ENCODE results near the gene SLAMF7. TPM values are rescaled to one million over a fixed set of nuclear protein-coding genes. Genes with fewer than 3 reads are reported as not detected.

The SLAMF7 gene
- total and polyA plus RNA-seq, 10 of the 15 experiments (the other 5 are each of a cell fraction or from before 2014, with no cell fraction given), result 66.6 to 284 (median 108) TPM

- TF ChIP-seq E2F8 (IDR thresholded peaks at IDR 0.05; ENCODE audit: low read depth, partially characterized antibody) (peak; percentile 9), POU2F2 (IDR thresholded peaks at IDR 0.05; ENCODE audit: borderline replicate concordance, low read depth, low read length) (peak; percentile 60; the same call in 1 of the 3 replicates), PML (IDR thresholded peaks at IDR 0.05; ENCODE audit: low read length) (0 out of 2 replicates have a peak, but pooled peaks have one; percentile 35), SPI1 (IDR thresholded peaks at IDR 0.05; ENCODE audit: borderline replicate concordance, insufficient read depth, low read depth, low read length) (peak; percentile 52; the same call in 1 of the 2 replicates), TAF1 (IDR thresholded peaks at IDR 0.05; ENCODE audit: borderline replicate concordance, low read depth, low read length) (peak; percentile 50; the same call in 1 of the 2 replicates), ETV6 (conservative IDR thresholded peaks at IDR 0.05 in 1 of 2, IDR thresholded peaks at IDR 0.05 in 1 of 2; ENCODE audit: borderline replicate concordance in 1 of 2, low read depth in 1 of 2) (peak in 1 of 2 experiments; percentile 69; a peak in 2 of 4 replicates), FOXM1 (IDR thresholded peaks at IDR 0.05; ENCODE audit: low read depth, low read length) (peak; percentile 64; the same call in 1 of the 2 replicates), RELA (IDR thresholded peaks at IDR 0.05; ENCODE audit: borderline replicate concordance, partially characterized antibody) (peak; percentile 84), YY1 (IDR thresholded peaks at IDR 0.05; ENCODE audit: low read depth, low read length) (peak; percentile 43; the same call in 1 of the 2 replicates), EP300 (IDR thresholded peaks at IDR 0.05; ENCODE audit: borderline replicate concordance in 1 of 2, control insufficient read depth in 1 of 2, low read depth in 2 of 2, low read length in 2 of 2) (0 out of 4 replicates have a peak, but pooled peaks have one; percentile 6 to 30), DPF2 (IDR thresholded peaks at IDR 0.05) (0 out of 2 replicates have a peak, but pooled peaks have one; percentile 22), IKZF1 (conservative IDR thresholded peaks at IDR 0.05) (peak; percentile 74), RUNX3 (IDR thresholded peaks at IDR 0.05; ENCODE audit: low read length) (peak; percentile 21; the same call in 1 of the 2 replicates), GATAD2B (conservative IDR thresholded peaks at IDR 0.05; ENCODE audit: low read depth) (peak; percentile 75), BHLHE40 (IDR thresholded peaks at IDR 0.05; ENCODE audit: borderline replicate concordance in 1 of 2, low read depth in 2 of 2, low read length in 1 of 2) (peak in 1 of 2 experiments; percentile 48; a peak in 1 of 4 replicates), RELB (IDR thresholded peaks at IDR 0.05; ENCODE audit: low read depth) (peak; percentile 70), BACH1 (IDR thresholded peaks at IDR 0.05; ENCODE audit: borderline replicate concordance) (0 out of 2 replicates have a peak, but pooled peaks have one; percentile 63), CBFB (IDR thresholded peaks at IDR 0.05; ENCODE audit: low read depth) (peak; percentile 54; the same call in 1 of the 2 replicates), HDGF (IDR thresholded peaks at IDR 0.05) (peak; percentile 93), SMARCA5 (IDR thresholded peaks at IDR 0.05) (peak; percentile 41; the same call in 1 of the 2 replicates), SMAD1 (IDR thresholded peaks at IDR 0.05; ENCODE audit: low read depth, partially characterized antibody) (peak; percentile 48), POLR2AphosphoS5 (IDR thresholded peaks at IDR 0.05; ENCODE audit: low read length) (peak; percentile 87), PAX5 (IDR thresholded peaks at IDR 0.05; ENCODE audit: borderline replicate concordance, low read depth, low read length) (peak; percentile 41; the same call in 1 of the 2 replicates), IKZF2 (IDR thresholded peaks at IDR 0.05) (peak; percentile 72 to 78; a peak in 3 of 4 replicates)
- TF ChIP-seq, protein P1, sequence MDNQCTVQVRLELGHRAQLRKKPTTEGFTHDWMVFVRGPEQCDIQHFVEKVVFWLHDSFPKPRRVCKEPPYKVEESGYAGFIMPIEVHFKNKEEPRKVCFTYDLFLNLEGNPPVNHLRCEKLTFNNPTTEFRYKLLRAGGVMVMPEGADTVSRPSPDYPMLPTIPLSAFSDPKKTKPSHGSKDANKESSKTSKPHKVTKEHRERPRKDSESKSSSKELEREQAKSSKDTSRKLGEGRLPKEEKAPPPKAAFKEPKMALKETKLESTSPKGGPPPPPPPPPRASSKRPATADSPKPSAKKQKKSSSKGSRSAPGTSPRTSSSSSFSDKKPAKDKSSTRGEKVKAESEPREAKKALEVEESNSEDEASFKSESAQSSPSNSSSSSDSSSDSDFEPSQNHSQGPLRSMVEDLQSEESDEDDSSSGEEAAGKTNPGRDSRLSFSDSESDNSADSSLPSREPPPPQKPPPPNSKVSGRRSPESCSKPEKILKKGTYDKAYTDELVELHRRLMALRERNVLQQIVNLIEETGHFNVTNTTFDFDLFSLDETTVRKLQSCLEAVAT (IDR thresholded peaks at IDR 0.05), result peak; percentile 82
Observed at GRCh38 chr1:160712525-160713080, 26.4 kb upstream of the SLAMF7 start (continued).

Measured in GM12878 (cell line).